ENCODE data around the gene HRH1.

Gene HRH1

GRCh38 chr3:11167590-11167989, 13.3 kb downstream of the HRH1 start:
- DNase-seq (ENCODE audit: low spot score), result no peak
- TF ChIP-seq CTCF (IDR thresholded peaks at IDR 0.05; ENCODE audit: extremely low read depth, missing control alignments), result no peak

DNA sequence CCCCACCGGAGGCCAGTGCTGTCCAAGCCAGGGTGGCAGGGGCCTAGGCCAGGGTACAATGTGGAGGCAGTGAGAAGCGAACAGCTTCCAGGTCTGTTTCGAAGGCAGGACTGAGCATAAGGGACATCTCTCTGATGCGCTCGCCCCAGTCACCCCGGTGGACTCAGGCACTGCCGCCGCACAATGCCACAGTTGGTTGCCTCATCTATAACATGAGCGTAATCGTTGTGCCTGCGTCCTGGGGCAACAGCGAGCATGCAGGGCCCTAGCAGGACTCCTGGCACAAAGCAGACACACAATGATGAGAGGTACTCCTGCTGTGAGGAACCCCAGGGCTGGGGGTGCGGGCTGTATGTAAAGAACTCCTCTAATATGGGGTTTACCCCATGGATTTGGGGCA, 14.1 kb downstream of the HRH1 start:
- no peak for TF ChIP-seq CTCF (IDR thresholded peaks at IDR 0.05; ENCODE audit: extremely low read depth, missing control alignments)
- DNase-seq (ENCODE audit: low spot score), result no peak

- no peak for DNase-seq (ENCODE audit: low spot score)
- no peak for TF ChIP-seq CTCF (IDR thresholded peaks at IDR 0.05; ENCODE audit: extremely low read depth, missing control alignments)
Observed at GRCh38 chr3:11168881-11169805, 14.8 kb downstream of the HRH1 start.

DNA sequence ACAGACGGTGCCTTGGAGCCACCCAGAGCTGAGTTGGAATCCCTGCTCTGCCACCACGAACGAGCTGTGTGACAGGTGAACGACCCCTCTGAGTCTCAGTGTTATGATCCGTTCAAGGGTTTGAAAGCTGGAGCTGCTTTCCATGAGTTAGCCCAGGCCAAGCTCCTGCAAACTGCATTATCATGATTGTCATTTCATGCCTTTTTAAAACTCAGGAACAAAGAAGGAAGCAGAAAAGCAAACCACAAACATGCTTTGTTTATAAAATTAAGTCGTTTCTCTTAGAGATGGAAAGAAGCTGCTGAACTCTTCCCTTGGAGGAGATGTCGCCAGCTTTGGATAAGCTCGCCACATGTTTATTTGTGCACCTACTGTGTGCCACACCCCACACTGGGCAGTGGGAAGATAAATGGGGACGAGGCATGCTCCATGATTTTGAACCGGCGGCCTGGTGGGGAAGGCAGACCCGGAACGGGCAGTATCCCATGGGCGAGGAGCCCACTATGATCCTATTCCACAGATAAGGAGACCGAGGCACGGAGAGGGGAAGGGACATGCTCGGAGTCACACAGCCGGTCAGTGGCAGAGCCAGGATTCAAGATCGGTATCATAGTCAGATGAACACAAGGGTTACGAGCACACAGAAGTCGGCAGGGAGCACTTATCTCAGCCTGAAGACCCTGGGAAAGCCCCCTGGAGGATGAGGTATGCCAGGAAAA, 15.9 kb downstream of the HRH1 start:
- no peak for DNase-seq (ENCODE audit: low spot score)
- TF ChIP-seq CTCF (IDR thresholded peaks at IDR 0.05; ENCODE audit: extremely low read depth, missing control alignments), result no peak

GRCh38 chr3:11172096-11172690, 17.9 kb downstream of the HRH1 start:
- no peak for DNase-seq (ENCODE audit: low spot score)

DNA sequence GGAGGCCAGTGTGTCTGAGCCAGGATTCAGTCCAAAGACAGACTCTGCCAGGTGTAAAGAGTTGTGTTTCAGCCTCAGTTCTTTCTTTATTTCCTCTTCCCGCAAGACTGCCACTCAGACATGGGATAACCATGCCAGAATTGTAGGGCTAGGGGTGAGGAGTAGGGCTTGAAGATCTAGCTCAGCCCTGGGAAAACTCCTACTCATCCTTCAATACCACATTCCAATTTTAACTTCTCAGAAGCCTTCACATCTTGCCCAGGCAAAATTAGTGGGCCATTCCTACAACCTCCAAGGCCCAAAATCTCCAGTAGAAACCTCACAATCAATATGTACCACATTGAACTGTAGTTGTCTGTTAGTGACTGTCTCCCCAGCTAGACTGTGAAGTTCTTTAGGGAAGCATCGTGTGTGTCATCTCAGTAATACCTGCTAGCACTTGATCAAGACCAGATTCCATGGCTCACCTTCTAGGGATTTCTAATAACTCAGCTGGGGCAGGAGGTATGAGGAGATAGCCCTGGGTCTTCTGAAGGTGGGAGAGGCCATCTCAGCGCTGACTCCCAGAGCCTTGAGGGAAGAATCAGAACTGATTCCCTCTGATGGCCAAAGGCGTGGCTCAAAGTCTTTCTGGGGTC, 19.7 kb downstream of the HRH1 start:
- DNase-seq (ENCODE audit: low spot score), result no peak
- TF ChIP-seq CTCF (IDR thresholded peaks at IDR 0.05; ENCODE audit: extremely low read depth, missing control alignments), result no peak

More at GRCh38 chr3:11172096-11172690, 17.9 kb downstream of the HRH1 start:
- TF ChIP-seq CTCF (IDR thresholded peaks at IDR 0.05; ENCODE audit: extremely low read depth, missing control alignments), result no peak

Measured in GM20000 (cell line).